Measurements from ENCODE around the gene PDHX.

PDHX gene

DNA sequence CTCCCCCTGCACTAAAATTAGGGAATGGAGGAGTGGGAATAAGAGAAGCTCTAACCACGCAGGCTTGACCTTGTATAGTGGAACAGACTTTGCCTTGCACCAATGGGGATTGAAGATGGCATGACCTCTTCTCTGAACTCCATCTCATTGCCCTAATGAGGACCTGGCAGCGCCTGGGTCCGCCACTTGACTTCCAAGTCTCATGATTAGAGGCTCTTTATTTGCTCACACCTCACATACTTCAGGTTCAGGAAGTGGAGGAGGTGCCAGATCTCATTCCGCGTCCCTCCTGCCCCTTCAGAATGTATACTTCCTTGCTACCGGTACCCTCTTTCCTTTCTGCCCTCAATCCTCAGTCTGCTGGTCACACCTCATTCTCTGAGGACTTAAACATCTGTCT, 116.6 kb downstream of the PDHX start:
- Histone ChIP-seq H2AFZ (ENCODE audit: low read length) (no peak overlapping the region), H3K4me2 (ENCODE audit: low read depth, low read length) (no peak overlapping the region), H3F3A (ENCODE audit: insufficient read depth, low read length) (no peaks in the 10 kb centered on the region; the same call in 1 of the 2 replicates), H3K27me3 (replicated peaks; ENCODE audit: insufficient read depth, low read length) (no peaks in the 10 kb centered on the region), H3K27ac (ENCODE audit: low read length) (no peak overlapping the region), H4K20me1 (ENCODE audit: insufficient read depth, low read length) (no peaks in the 10 kb centered on the region), H3K9me3 (replicated peaks; ENCODE audit: insufficient read depth, low read length) (no peaks in the 10 kb centered on the region), H3K4me1 (ENCODE audit: low read length) (peaks cover 15% of the 10 kb centered on the region), H3K9ac (ENCODE audit: low read length) (no peak overlapping the region), H3K36me3 (replicated peaks; ENCODE audit: insufficient read depth, low read length) (no peaks in the 10 kb centered on the region), H3K9me2 (replicated peaks; ENCODE audit: insufficient read depth, low read length) (no peaks in the 10 kb centered on the region), H3K4me3 (ENCODE audit: low read length) (no peak overlapping the region), H3K79me2 (ENCODE audit: low read length) (no peaks in the 10 kb centered on the region)
- no peak for TF ChIP-seq EZH2phosphoT487 (IDR thresholded peaks at IDR 0.05; ENCODE audit: low read length)
- no peak for TF ChIP-seq EZH2 (optimal IDR thresholded peaks at IDR 0.05; ENCODE audit: low read depth, low read length)
- TF ChIP-seq, protein P1, sequence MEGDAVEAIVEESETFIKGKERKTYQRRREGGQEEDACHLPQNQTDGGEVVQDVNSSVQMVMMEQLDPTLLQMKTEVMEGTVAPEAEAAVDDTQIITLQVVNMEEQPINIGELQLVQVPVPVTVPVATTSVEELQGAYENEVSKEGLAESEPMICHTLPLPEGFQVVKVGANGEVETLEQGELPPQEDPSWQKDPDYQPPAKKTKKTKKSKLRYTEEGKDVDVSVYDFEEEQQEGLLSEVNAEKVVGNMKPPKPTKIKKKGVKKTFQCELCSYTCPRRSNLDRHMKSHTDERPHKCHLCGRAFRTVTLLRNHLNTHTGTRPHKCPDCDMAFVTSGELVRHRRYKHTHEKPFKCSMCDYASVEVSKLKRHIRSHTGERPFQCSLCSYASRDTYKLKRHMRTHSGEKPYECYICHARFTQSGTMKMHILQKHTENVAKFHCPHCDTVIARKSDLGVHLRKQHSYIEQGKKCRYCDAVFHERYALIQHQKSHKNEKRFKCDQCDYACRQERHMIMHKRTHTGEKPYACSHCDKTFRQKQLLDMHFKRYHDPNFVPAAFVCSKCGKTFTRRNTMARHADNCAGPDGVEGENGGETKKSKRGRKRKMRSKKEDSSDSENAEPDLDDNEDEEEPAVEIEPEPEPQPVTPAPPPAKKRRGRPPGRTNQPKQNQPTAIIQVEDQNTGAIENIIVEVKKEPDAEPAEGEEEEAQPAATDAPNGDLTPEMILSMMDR (IDR thresholded peaks at IDR 0.05; ENCODE audit: low read length), result no peak
- no peak for DNase-seq

DNA sequence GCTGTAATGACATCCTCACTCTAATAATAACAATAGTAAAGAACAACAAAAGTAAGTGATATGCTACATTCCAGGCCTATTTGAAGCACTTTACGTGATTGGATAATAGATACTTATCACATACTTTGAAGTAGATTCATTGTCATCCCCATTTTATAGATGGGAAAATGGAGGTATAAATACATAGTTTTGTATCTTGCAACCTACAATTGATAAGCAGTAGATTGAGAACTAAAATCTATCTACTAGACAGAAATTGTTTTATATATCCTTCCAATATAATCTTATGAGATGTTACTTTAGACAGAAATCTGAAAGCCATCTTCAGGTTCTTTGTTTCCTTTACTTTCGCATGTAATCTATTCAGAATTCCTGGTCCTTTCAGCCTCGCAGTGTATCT, 118.0 kb downstream of the PDHX start:
- no peak overlapping the region for H3K27ac ChIP-seq (ENCODE audit: low read length)
- no peaks in the 10 kb centered on the region for H3K27me3 ChIP-seq (replicated peaks; ENCODE audit: insufficient read depth, low read length)
- H3K79me2 ChIP-seq (ENCODE audit: low read length), result no peaks in the 10 kb centered on the region
- DNase-seq, result no peak
- H3K4me2 ChIP-seq (ENCODE audit: low read depth, low read length), result no peak overlapping the region
- H3K9me2 ChIP-seq (replicated peaks; ENCODE audit: insufficient read depth, low read length), result no peaks in the 10 kb centered on the region
- H3K9me3 ChIP-seq (replicated peaks; ENCODE audit: insufficient read depth, low read length), result no peaks in the 10 kb centered on the region
- H4K20me1 ChIP-seq (ENCODE audit: insufficient read depth, low read length), result no peaks in the 10 kb centered on the region
- H2AFZ ChIP-seq (ENCODE audit: low read length), result no peak overlapping the region
- H3K4me1 ChIP-seq (ENCODE audit: low read length), result peaks cover 23% of the 10 kb centered on the region
- no peak for TF ChIP-seq EZH2phosphoT487 (IDR thresholded peaks at IDR 0.05; ENCODE audit: low read length)
- TF ChIP-seq EZH2 (optimal IDR thresholded peaks at IDR 0.05; ENCODE audit: low read depth, low read length), result no peak
- TF ChIP-seq, protein P1 (IDR thresholded peaks at IDR 0.05; ENCODE audit: low read length), result no peak
- H3K36me3 ChIP-seq (replicated peaks; ENCODE audit: insufficient read depth, low read length), result no peaks in the 10 kb centered on the region
- no peak overlapping the region for H3K9ac ChIP-seq (ENCODE audit: low read length)
- H3F3A ChIP-seq (ENCODE audit: insufficient read depth, low read length), result no peaks in the 10 kb centered on the region; the same call in 1 of the 2 replicates
- no peak overlapping the region for H3K4me3 ChIP-seq (ENCODE audit: low read length)

DNA sequence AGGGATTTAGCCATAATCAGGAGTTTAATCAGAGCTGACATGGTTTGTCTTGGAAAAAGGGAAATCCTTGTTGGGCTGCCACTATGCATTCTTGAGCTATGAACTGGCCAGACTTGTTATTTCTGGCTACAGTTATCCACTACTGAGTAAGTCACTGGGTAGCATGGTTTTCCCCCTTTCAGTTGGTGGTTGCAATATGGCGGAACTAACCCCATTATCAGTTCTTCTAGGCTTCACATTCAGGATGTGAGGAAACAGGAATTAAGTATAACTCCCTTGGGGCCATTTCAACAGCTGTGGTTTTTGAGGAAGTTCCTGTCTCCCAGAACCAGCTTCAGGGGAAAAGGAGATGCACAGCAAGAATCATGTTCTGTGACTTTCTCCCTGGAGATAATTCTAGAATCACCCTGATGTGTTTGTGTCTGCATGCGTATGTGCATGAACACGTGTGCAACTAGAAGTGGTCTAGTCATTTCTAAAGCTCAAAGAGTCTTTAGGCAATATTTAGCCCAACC, 119.5 kb downstream of the PDHX start:
- no peaks in the 10 kb centered on the region for H3K9me3 ChIP-seq (replicated peaks; ENCODE audit: insufficient read depth, low read length)
- H3K27ac ChIP-seq (ENCODE audit: low read length), result no peak overlapping the region
- peaks cover 17% of the 10 kb centered on the region for H3K4me1 ChIP-seq (ENCODE audit: low read length)
- DNase-seq, result no peak
- no peak overlapping the region for H2AFZ ChIP-seq (ENCODE audit: low read length)
- no peaks in the 10 kb centered on the region for H3K36me3 ChIP-seq (replicated peaks; ENCODE audit: insufficient read depth, low read length)
- no peak overlapping the region for H3K4me3 ChIP-seq (ENCODE audit: low read length)
- no peaks in the 10 kb centered on the region for H3K27me3 ChIP-seq (replicated peaks; ENCODE audit: insufficient read depth, low read length)
- H3K9ac ChIP-seq (ENCODE audit: low read length), result no peak overlapping the region
- H4K20me1 ChIP-seq (ENCODE audit: insufficient read depth, low read length), result no peaks in the 10 kb centered on the region
- H3K9me2 ChIP-seq (replicated peaks; ENCODE audit: insufficient read depth, low read length), result no peaks in the 10 kb centered on the region
- H3K79me2 ChIP-seq (ENCODE audit: low read length), result no peaks in the 10 kb centered on the region
- TF ChIP-seq EZH2phosphoT487 (IDR thresholded peaks at IDR 0.05; ENCODE audit: low read length) (no peak), EZH2 (optimal IDR thresholded peaks at IDR 0.05; ENCODE audit: low read depth, low read length) (no peak)
- TF ChIP-seq, protein P1 (IDR thresholded peaks at IDR 0.05; ENCODE audit: low read length), result no peak
- no peak overlapping the region for H3K4me2 ChIP-seq (ENCODE audit: low read depth, low read length)
- peaks cover 15% of the 10 kb centered on the region for H3F3A ChIP-seq (ENCODE audit: insufficient read depth, low read length)
